Smooth muscle cell (in vitro differentiated cells): ENCODE measurements around the gene SLC36A1. TPM values are rescaled to one million over a fixed set of nuclear protein-coding genes. Genes with fewer than 3 reads are reported as not detected.

Source experiments
- DNase-seq: peaks from one replicate; lab custom pipeline; 2025; ENCODE audit not compliant: unreplicated experiment; lab: John Stamatoyannopoulos, UW
- H2AFZ ChIP-seq: fragments of 200-600 bp; sonication (generic); 2 replicates; pipeline ENCODE4 v1.6.0; 2016; ENCODE audit warnings: antibody characterized with exemption, low read depth, mild to moderate bottlenecking
- H3F3A ChIP-seq: fragments of 200-600 bp; sonication (generic); 2 replicates; pipeline ENCODE4 v1.6.0; 2017; ENCODE audit warnings: antibody characterized with exemption, low read depth
- H3K27ac ChIP-seq: fragments of 200-600 bp; sonication (generic); 2 replicates; pipeline ENCODE4 v1.5.1; 2016; ENCODE audit warnings: low read depth, mild to moderate bottlenecking
- H3K27me3 ChIP-seq: fragments of 200-600 bp; sonication (generic); 2 replicates; pipeline ENCODE4 v1.6.1; 2016; ENCODE audit warnings: low read depth, mild to moderate bottlenecking
- H3K36me3 ChIP-seq: fragments of 200-600 bp; sonication (generic); 2 replicates; pipeline ENCODE4 v1.5.1; 2016; ENCODE audit warnings: low read depth
- H3K4me1 ChIP-seq: fragments of 200-600 bp; sonication (generic); 2 replicates; pipeline ENCODE4 v1.5.1; 2016; ENCODE audit warnings: low read depth
- H3K4me2 ChIP-seq: fragments of 200-600 bp; sonication (generic); 2 replicates; pipeline ENCODE4 v1.6.0; 2016; ENCODE audit warnings: mild to moderate bottlenecking
- H3K4me3 ChIP-seq: fragments of 200-600 bp; sonication (generic); 2 replicates; pipeline ENCODE4 v1.5.1; 2016; ENCODE audit warnings: mild to moderate bottlenecking
- H3K79me2 ChIP-seq: fragments of 200-600 bp; sonication (generic); 2 replicates; pipeline ENCODE4 v1.6.0; 2016; ENCODE audit warnings: low read depth, mild to moderate bottlenecking
- H3K9ac ChIP-seq: fragments of 200-600 bp; sonication (generic); 2 replicates; pipeline ENCODE4 v1.6.0; 2016; ENCODE audit warnings: low read depth
- H3K9me3 ChIP-seq: fragments of 200-600 bp; sonication (generic); replicated peaks from 2 replicates; pipeline ENCODE4 v1.5.1; 2016; ENCODE audit warnings: low read depth
- H4K20me1 ChIP-seq: fragments of 200-600 bp; sonication (generic); 2 replicates; pipeline ENCODE4 v1.6.0; 2016; ENCODE audit warnings: low read depth
- CTCF ChIP-seq: fragments of 200-600 bp; sonication (generic); IDR thresholded peaks from 2 replicates; pipeline ENCODE4 v1.5.1; 2017; ENCODE audit warnings: borderline replicate concordance, mild to moderate bottlenecking, antibody characterized with exemption; ENCODE audit not compliant: insufficient read depth, poor library complexity, severe bottlenecking
- WGBS: methylation state at CpG from one replicate; pipeline ENCODE4 v1.1.7; 2016; ENCODE audit warnings: low lambda C conversion rate; 5-methylcytosine and 5-hydroxymethylcytosine counted together
- polyA plus RNA-seq: library from polyadenylated mRNA; unstranded; fragments of >200 nt; fragmentation: Nextera tagmentation; extraction: Ambion mirVana; gene quantifications from 2 replicates; pipeline ENCODE4 v1.2.1, GENCODE V29; 2016
- total RNA-seq: library from RNA; depleted of rRNA; stranded (reverse); fragments of >200 nt; gene quantifications from 2 replicates; pipeline ENCODE4 v1.2.3, GENCODE V29; 2014

The SLC36A1 gene
- total and polyA plus RNA-seq, 2 experiments from 2014 or later: 6.9 to 8.8 TPM

GRCh38 chr5:151470439-151470838 lies 23.0 kb downstream of the SLC36A1 start:
- no peaks in the 10 kb centered on the region for H3F3A ChIP-seq
- no peak overlapping the region for H3K4me2 ChIP-seq
- H3K27ac ChIP-seq: no peak overlapping the region
- no peaks in the 10 kb centered on the region for H4K20me1 ChIP-seq
- WGBS: 85% methylated on average over 4 of the region's 4 CpGs
- H2AFZ ChIP-seq: no peak overlapping the region
- H3K79me2 ChIP-seq: no peaks in the 10 kb centered on the region
- H3K36me3 ChIP-seq: no peaks in the 10 kb centered on the region
- H3K27me3 ChIP-seq: no peaks in the 10 kb centered on the region
- no peak for TF ChIP-seq CTCF
- no peaks in the 10 kb centered on the region for H3K4me1 ChIP-seq
- DNase-seq: no peak
- no peaks in the 10 kb centered on the region for H3K9me3 ChIP-seq
- H3K9ac ChIP-seq: no peak overlapping the region
- H3K4me3 ChIP-seq: no peak overlapping the region

- Histone ChIP-seq H3K4me3 (no peak overlapping the region), H3K27ac (no peak overlapping the region)
- WGBS: 89% methylated on average over 1 of the region's 1 CpG
Measured at GRCh38 chr5:151471276-151471675, 23.9 kb downstream of the SLC36A1 start.

GRCh38 chr5:151474799-151475198 lies 27.4 kb downstream of the SLC36A1 start:
- H3K9me3 ChIP-seq: no peaks in the 10 kb centered on the region
- H3K27me3 ChIP-seq: no peaks in the 10 kb centered on the region
- no peaks in the 10 kb centered on the region for H3K36me3 ChIP-seq
- H4K20me1 ChIP-seq: no peaks in the 10 kb centered on the region
- H3K27ac ChIP-seq: no peak overlapping the region
- H3F3A ChIP-seq: no peaks in the 10 kb centered on the region
- no peaks in the 10 kb centered on the region for H3K4me1 ChIP-seq
- TF ChIP-seq CTCF: no peak
- no peak overlapping the region for H3K9ac ChIP-seq
- DNase-seq: no peak
- no peak overlapping the region for H3K4me3 ChIP-seq
- H3K4me2 ChIP-seq: no peak overlapping the region
- H3K79me2 ChIP-seq: no peaks in the 10 kb centered on the region
- no peak overlapping the region for H2AFZ ChIP-seq
- WGBS: 93% methylated on average over 6 of the region's 6 CpGs

More at GRCh38 chr5:151471276-151471675, 23.9 kb downstream of the SLC36A1 start:
- H3F3A ChIP-seq: no peaks in the 10 kb centered on the region
- TF ChIP-seq CTCF: no peak
- H3K9ac ChIP-seq: no peak overlapping the region
- no peaks in the 10 kb centered on the region for H3K79me2 ChIP-seq
- H3K9me3 ChIP-seq: no peaks in the 10 kb centered on the region
- H3K4me1 ChIP-seq: no peaks in the 10 kb centered on the region
- no peak overlapping the region for H3K4me2 ChIP-seq
- no peak for DNase-seq
- H3K27me3 ChIP-seq: no peaks in the 10 kb centered on the region
- no peak overlapping the region for H2AFZ ChIP-seq
- no peaks in the 10 kb centered on the region for H3K36me3 ChIP-seq
- no peaks in the 10 kb centered on the region for H4K20me1 ChIP-seq

- Histone ChIP-seq H3K4me2 (no peak overlapping the region), H3K9ac (no peak overlapping the region), H2AFZ (no peak overlapping the region), H3F3A (no peaks in the 10 kb centered on the region), H3K4me1 (no peaks in the 10 kb centered on the region), H3K79me2 (no peaks in the 10 kb centered on the region), H3K27ac (no peak overlapping the region), H3K9me3 (no peaks in the 10 kb centered on the region), H3K4me3 (no peak overlapping the region), H3K36me3 (no peaks in the 10 kb centered on the region), H4K20me1 (no peaks in the 10 kb centered on the region), H3K27me3 (no peaks in the 10 kb centered on the region)
- DNase-seq: no peak
- TF ChIP-seq CTCF: no peak
- WGBS: 98% methylated on average over 2 of the region's 2 CpGs
Measured at GRCh38 chr5:151475388-151475787, 28.0 kb downstream of the SLC36A1 start.
